LNCAP (cell line): ENCODE measurements around the gene NUDT21.

Experiments used
- CTCF ChIP-seq: fragments of 450-650 bp; IDR thresholded peaks from 2 replicates; pipeline ENCODE4 v1.5.1; 2017; ENCODE audit warnings: mild to moderate bottlenecking

The NUDT21 gene

GRCh38 chr16:56413381-56413780 lies 37.8 kb downstream of the NUDT21 start:
- no peak for TF ChIP-seq CTCF

DNA sequence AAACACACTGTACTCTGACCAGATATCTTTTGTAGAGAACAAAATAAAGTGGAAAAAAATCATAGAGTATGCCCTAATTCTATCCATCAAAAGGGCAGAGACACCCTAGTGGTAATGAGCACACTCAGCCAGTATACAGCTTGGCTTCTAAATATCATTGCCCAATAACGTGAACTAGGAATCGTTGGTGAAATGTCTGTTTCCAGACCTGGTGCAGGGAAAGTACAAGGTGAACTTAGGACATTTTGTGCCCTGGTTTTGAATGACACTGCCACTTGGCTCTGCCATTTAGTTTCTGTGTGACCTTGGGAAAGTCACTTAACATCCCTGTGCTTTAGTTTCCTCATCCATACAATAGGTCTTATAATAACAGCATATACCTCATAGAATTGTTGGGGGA lies 39.5 kb downstream of the NUDT21 start:
- no peak for TF ChIP-seq CTCF

GRCh38 chr16:56411123-56411522 lies 40.0 kb downstream of the NUDT21 start:
- no peak for TF ChIP-seq CTCF

- no peak for TF ChIP-seq CTCF
Observed at GRCh38 chr16:56409195-56409594, 41.9 kb downstream of the NUDT21 start.

GRCh38 chr16:56408379-56409098 lies 42.6 kb downstream of the NUDT21 start:
- no peak for TF ChIP-seq CTCF

DNA sequence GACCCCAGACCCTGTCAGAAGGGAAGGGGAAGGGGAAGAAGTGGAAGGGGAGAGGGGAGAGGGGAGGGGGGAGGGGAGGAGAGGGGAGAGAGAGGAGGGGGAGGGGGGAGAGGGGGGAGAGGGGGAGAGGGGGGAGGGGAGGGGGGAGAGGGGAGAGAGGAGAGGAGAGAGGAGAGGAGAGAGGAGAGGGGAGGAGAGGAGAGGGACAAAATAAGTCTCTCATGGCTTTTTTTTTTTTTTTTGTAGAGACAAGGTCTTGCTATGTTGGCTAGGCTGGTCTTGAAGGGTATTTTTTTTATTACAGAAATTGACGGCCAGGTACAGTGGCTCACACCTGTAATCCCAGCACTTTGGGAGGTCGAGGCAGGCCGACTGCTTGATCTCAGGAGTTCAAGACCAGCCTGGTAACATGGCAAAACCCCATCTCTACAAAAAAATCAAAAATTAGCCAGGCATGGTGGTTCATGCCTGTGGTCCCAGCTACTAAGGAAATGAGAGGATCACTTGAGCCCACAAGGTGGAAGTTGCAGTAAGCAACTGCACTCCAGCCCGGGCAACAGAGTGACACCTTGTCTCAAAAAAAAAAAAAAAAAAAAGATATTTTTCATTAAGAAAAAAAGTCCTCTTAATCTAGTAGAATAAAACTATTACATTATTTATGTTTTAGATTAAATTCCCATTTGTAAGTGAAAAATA lies 45.0 kb downstream of the NUDT21 start:
- no peak for TF ChIP-seq CTCF

DNA sequence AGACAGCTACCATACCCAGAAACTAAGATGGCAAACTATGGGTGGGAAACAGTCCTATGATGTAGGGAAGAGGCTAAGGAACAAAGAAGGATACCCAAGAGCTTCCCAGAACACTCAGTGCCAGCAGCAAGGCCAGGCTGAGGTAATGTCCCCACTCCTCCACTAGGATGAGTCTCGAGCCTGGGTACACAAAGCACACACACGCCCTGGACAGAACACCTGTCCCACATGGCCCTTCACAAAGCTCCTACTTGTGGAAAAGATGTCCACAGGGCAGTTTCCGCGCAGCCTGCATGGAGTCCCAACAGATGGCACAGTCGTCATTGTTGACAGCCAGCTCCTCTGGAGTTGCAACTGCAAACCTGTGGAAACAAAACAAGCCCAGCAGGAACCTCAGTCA lies 49.6 kb downstream of the NUDT21 start:
- TF ChIP-seq CTCF, result no peak
